GM23338 (cell line): Measurements from ENCODE around the gene MAN1B1. TPM values are rescaled to one million over a fixed set of nuclear protein-coding genes. Genes with fewer than 3 reads are reported as not detected.

Experiments
- ATAC-seq: fragments of 200-7000 bp; cut with Tn5 transposase; 3 replicates; pipeline ENCODE4 v1.9.1; 2020
- DNase-seq: peaks from one replicate; pipeline ENCODE4 v3.0.0-alpha.2; 2015; ENCODE audit warnings: low spot score
- H2AFZ ChIP-seq: fragments of 200-600 bp; sonication (generic); 2 replicates; pipeline ENCODE4 v1.8.0; 2016; ENCODE audit warnings: antibody characterized with exemption, mild to moderate bottlenecking, moderate library complexity
- H3F3A ChIP-seq: fragments of 200-600 bp; sonication (generic); replicated peaks from 2 replicates; pipeline ENCODE4 v1.8.0; 2017; ENCODE audit warnings: antibody characterized with exemption, mixed run types, low read depth
- H3K27ac ChIP-seq: fragments of 200-600 bp; sonication (generic); 2 replicates; pipeline ENCODE4 v1.6.1; 2016; ENCODE audit warnings: low read depth
- H3K27me3 ChIP-seq: fragments of 200-600 bp; sonication (generic); 2 replicates; pipeline ENCODE4 v1.8.0; 2016; ENCODE audit warnings: mild to moderate bottlenecking, mixed run types, moderate library complexity; ENCODE audit not compliant: insufficient read depth
- H3K36me3 ChIP-seq: fragments of 200-600 bp; sonication (generic); 2 replicates; pipeline ENCODE4 v1.8.0; 2016; ENCODE audit warnings: mild to moderate bottlenecking; ENCODE audit not compliant: insufficient read depth
- H3K4me1 ChIP-seq: fragments of 200-600 bp; sonication (generic); 2 replicates; pipeline ENCODE4 v1.8.0; 2016; ENCODE audit warnings: mild to moderate bottlenecking, moderate library complexity; ENCODE audit not compliant: insufficient read depth
- H3K4me2 ChIP-seq: fragments of 200-600 bp; sonication (generic); 2 replicates; pipeline ENCODE4 v1.7.1; 2017; ENCODE audit warnings: mixed run types
- H3K4me3 ChIP-seq: fragments of 200-600 bp; sonication (generic); 2 replicates; pipeline ENCODE4 v1.6.1; 2016; ENCODE audit warnings: mixed run types
- H3K79me2 ChIP-seq: fragments of 200-600 bp; sonication (generic); replicated peaks from 2 replicates; pipeline ENCODE4 v1.8.0; 2017; ENCODE audit warnings: mild to moderate bottlenecking; ENCODE audit not compliant: insufficient read depth
- H3K9me2 ChIP-seq: fragments of 200-600 bp; sonication (generic); 2 replicates; pipeline ENCODE4 v1.8.0; 2017; ENCODE audit not compliant: insufficient read depth
- H4K20me1 ChIP-seq: fragments of 200-600 bp; sonication (generic); replicated peaks from 2 replicates; pipeline ENCODE4 v1.8.0; 2017; ENCODE audit warnings: mild to moderate bottlenecking; ENCODE audit not compliant: insufficient read depth
- H3K27ac Mint-ChIP-seq: 2 replicates; pipeline ENCODE4 v1.8.0; 2020; ENCODE audit warnings: inconsistent platforms, mild to moderate bottlenecking, moderate library complexity, mixed read lengths
- H3K27me3 Mint-ChIP-seq: 3 replicates; pipeline ENCODE4 v1.8.0; 2022; ENCODE audit warnings: low read depth, mild to moderate bottlenecking, moderate library complexity, mixed read lengths, inconsistent platforms; ENCODE audit not compliant: insufficient read depth, poor library complexity
- H3K36me3 Mint-ChIP-seq: 3 replicates; pipeline ENCODE4 v1.8.0; 2021; ENCODE audit warnings: low read depth, mild to moderate bottlenecking, inconsistent platforms, moderate library complexity, mixed read lengths
- H3K4me1 Mint-ChIP-seq: 3 replicates; pipeline ENCODE4 v1.8.0; 2020; ENCODE audit warnings: mild to moderate bottlenecking, inconsistent platforms, mixed read lengths
- H3K4me3 Mint-ChIP-seq: 3 replicates; pipeline ENCODE4 v1.8.0; 2021; ENCODE audit warnings: moderate library complexity, mild to moderate bottlenecking, inconsistent platforms, mixed read lengths
- H3K9me3 Mint-ChIP-seq: 3 replicates; pipeline ENCODE4 v1.8.0; 2020; ENCODE audit warnings: moderate library complexity, mild to moderate bottlenecking, inconsistent platforms, mixed read lengths
- CREB1 ChIP-seq: fragments of 250-450 bp; sonication (Bioruptor Pico); IDR thresholded peaks from 2 replicates; pipeline ENCODE4 v1.5.0; 2020; ENCODE audit warnings: low read depth, mild to moderate bottlenecking, moderate library complexity
- EZH2 ChIP-seq: fragments of 200-600 bp; sonication (generic); IDR thresholded peaks from one replicate; pipeline ENCODE4 v1.8.0; 2017; ENCODE audit warnings: antibody characterized with exemption, mild to moderate bottlenecking, low read depth; ENCODE audit not compliant: unreplicated experiment
- JUNB ChIP-seq: IDR thresholded peaks from one replicate; pipeline ENCODE4 v1.6.1; 2016; ENCODE audit warnings: antibody characterized with exemption; ENCODE audit not compliant: unreplicated experiment
- NANOG ChIP-seq: IDR thresholded peaks from 2 replicates; pipeline ENCODE4 v1.6.1; 2016; ENCODE audit warnings: antibody characterized with exemption, borderline replicate concordance
- STAT1 ChIP-seq: IDR thresholded peaks from one replicate; pipeline ENCODE4 v1.6.1; 2016; ENCODE audit warnings: antibody characterized with exemption; ENCODE audit not compliant: unreplicated experiment
- polyA plus RNA-seq: library from polyadenylated mRNA; unstranded; fragments of >200 nt; fragmentation: Nextera tagmentation; extraction: Ambion mirVana; gene quantifications from 2 replicates; pipeline ENCODE4 v1.2.1, GENCODE V29; 2016
- total RNA-seq: library from RNA; depleted of rRNA; stranded (reverse); fragments of >200 nt; shearing (Covaris generic); gene quantifications from 2 replicates; pipeline ENCODE4 v1.2.3, GENCODE V29; 2014
- TF ChIP-seq, protein P1 (sequence below), 2 experiments: fragments of 200-600 bp in 1 of 2; sonication (generic) in 1 of 2; conservative IDR thresholded peaks; 2 replicates each; pipeline versions ENCODE4 v1.5.1 to v1.6.1; 2016 to 2017; ENCODE audit warnings: antibody characterized with exemption in 2 of 2, low read depth in 2 of 2, mild to moderate bottlenecking in 2 of 2, moderate library complexity in 1 of 2
- TF ChIP-seq, protein P2 (sequence below): IDR thresholded peaks from 2 replicates; pipeline ENCODE4 v1.6.1; 2016; ENCODE audit warnings: antibody characterized with exemption
- TF ChIP-seq, protein P3 (sequence below): fragments of 250-450 bp; sonication (Bioruptor Pico); IDR thresholded peaks from 2 replicates; pipeline ENCODE4 v1.5.0; 2020; ENCODE audit warnings: mild to moderate bottlenecking, moderate library complexity

The MAN1B1 gene
- total and polyA plus RNA-seq, 2 experiments from 2014 or later = 15.7 to 39.9 TPM

DNA sequence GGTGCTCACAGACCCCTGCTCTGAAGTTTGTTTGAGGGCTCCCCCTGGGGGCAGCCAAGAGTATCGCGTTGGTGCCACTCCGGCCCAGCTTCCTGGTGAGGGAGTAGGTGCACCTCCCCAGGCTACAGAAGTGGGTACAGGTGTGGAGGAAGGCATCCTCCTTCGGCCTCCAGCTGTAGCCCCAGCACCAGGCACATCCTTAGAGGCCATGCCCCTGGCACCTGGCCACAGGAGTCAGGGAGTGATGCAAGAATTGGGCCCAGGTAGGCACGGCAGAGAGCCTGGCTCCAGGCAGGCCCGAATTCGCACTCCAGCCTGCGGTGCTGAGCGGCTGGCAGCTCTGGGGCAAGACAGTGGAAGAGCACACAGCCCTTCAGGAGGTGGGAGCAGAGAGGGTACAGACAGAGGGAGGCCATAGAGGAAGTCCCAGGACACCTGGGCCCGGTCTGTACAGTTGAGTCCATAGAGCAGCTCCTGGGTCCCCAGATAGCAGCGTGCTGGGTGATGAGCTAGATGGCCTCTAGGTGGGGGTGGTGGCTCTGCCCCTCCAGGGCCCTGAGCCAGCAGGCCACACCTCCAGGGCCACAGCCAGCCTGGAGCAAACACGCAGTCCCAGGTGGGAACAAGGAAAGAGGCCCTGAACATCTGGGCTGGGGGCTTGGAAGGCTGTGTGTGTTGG lies 18.8 kb upstream of the MAN1B1 start:
- Mint-ChIP-seq H3K27me3 (peaks cover 8% of the 10 kb centered on the region), H3K9me3 (no peaks in the 10 kb centered on the region; the same call in 2 of the 3 replicates), H3K4me3 (peak overlapping the region; percentile 53), H3K36me3 (no peaks in the 10 kb centered on the region; the same call in 1 of the 3 replicates), H3K4me1 (peaks cover 19% of the 10 kb centered on the region), H3K27ac (0 out of 2 replicates have a peak overlapping the region, but pooled peaks have one; percentile 43)
- H3K4me3 ChIP-seq = peak overlapping the region; percentile 71; the same call in 1 of the 2 replicates
- H3F3A ChIP-seq = peaks cover 13% of the 10 kb centered on the region; the same call in 1 of the 2 replicates
- DNase-seq = peak; percentile 90
- peaks cover 11% of the 10 kb centered on the region; the same call in 1 of the 2 replicates for H4K20me1 ChIP-seq
- peaks cover 18% of the 10 kb centered on the region; the same call in 1 of the 2 replicates for H3K4me1 ChIP-seq
- ATAC-seq = peak; percentile 64
- H2AFZ ChIP-seq = no peak overlapping the region
- H3K27ac ChIP-seq = no peak overlapping the region
- H3K27me3 ChIP-seq = 0 out of 2 replicates have a peak, but pooled peaks cover 8% of the 10 kb centered on the region
- peak overlapping the region; percentile 85; the same call in 1 of the 2 replicates for H3K4me2 ChIP-seq
- no peaks in the 10 kb centered on the region; the same call in 1 of the 2 replicates for H3K36me3 ChIP-seq
- TF ChIP-seq, protein P1, sequence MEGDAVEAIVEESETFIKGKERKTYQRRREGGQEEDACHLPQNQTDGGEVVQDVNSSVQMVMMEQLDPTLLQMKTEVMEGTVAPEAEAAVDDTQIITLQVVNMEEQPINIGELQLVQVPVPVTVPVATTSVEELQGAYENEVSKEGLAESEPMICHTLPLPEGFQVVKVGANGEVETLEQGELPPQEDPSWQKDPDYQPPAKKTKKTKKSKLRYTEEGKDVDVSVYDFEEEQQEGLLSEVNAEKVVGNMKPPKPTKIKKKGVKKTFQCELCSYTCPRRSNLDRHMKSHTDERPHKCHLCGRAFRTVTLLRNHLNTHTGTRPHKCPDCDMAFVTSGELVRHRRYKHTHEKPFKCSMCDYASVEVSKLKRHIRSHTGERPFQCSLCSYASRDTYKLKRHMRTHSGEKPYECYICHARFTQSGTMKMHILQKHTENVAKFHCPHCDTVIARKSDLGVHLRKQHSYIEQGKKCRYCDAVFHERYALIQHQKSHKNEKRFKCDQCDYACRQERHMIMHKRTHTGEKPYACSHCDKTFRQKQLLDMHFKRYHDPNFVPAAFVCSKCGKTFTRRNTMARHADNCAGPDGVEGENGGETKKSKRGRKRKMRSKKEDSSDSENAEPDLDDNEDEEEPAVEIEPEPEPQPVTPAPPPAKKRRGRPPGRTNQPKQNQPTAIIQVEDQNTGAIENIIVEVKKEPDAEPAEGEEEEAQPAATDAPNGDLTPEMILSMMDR (conservative IDR thresholded peaks at IDR 0.05; ENCODE audit: low read depth in 2 of 2) = peak; percentile 66 to 79
- TF ChIP-seq, protein P2, sequence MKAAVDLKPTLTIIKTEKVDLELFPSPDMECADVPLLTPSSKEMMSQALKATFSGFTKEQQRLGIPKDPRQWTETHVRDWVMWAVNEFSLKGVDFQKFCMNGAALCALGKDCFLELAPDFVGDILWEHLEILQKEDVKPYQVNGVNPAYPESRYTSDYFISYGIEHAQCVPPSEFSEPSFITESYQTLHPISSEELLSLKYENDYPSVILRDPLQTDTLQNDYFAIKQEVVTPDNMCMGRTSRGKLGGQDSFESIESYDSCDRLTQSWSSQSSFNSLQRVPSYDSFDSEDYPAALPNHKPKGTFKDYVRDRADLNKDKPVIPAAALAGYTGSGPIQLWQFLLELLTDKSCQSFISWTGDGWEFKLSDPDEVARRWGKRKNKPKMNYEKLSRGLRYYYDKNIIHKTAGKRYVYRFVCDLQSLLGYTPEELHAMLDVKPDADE = no peak
- TF ChIP-seq JUNB = no peak
- TF ChIP-seq NANOG = no peak
- 0 out of 2 replicates have a peak, but pooled peaks have one; percentile 22 for TF ChIP-seq CREB1
- no peaks in the 10 kb centered on the region for H3K9me2 ChIP-seq
- H3K79me2 ChIP-seq = peaks cover 10% of the 10 kb centered on the region; the same call in 1 of the 2 replicates

DNA sequence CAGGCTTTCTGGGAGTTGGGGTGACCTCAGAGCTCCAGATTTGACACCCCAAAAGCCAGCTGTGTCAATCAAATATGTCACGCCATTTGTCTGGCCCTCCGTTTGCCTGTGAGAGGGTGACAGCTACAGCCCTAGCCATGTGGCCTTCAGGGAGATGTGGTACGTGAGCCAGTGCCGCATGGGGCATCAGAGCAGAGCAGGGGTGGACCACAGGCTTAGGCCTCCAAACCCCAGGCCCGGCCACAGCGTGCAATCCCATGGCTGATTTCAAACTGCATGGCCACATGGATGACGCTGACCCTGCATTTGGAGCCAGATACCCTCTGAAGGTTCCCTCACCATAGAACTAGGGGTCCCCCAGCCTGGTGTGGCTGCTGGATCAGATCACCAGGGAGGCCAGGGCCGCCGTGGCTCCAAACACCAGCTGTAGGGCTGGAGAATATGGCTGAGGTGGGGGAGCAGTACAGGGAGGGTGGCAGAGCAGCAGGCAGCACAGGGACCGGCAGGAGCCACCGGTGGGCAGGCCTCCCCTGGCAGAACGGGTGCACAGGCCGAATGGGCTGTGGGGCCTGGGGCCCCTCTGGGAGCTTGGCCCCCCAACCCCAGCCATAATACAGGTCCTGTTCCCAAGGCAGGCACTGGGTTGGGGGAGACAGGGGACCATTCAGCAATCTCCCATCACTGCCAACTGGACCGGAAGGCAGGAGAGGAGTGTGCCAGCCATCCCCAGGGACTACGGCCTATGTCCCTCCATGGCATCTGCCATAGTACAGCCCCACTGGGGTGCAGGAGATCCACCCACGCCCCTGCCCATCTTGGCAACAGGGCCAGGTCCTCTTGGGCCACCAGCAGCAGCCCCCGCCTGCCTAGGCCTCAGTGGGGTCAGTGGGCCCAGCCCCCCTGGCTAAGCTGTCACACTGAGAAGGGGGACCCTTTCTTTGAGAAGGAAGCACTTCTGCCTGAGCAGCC lies 18.0 kb upstream of the MAN1B1 start:
- no peak for ATAC-seq
- Histone ChIP-seq H3K36me3 (no peaks in the 10 kb centered on the region; the same call in 1 of the 2 replicates), H2AFZ (no peak overlapping the region), H3K4me2 (peak overlapping the region; percentile 85), H3K27me3 (0 out of 2 replicates have a peak, but pooled peaks cover 8% of the 10 kb centered on the region), H3K79me2 (peaks cover 10% of the 10 kb centered on the region; the same call in 1 of the 2 replicates), H3K9me2 (no peaks in the 10 kb centered on the region), H4K20me1 (peaks cover 11% of the 10 kb centered on the region; the same call in 1 of the 2 replicates), H3K27ac (no peak overlapping the region), H3F3A (peaks cover 15% of the 10 kb centered on the region; the same call in 1 of the 2 replicates), H3K4me1 (peaks cover 18% of the 10 kb centered on the region; the same call in 1 of the 2 replicates), H3K4me3 (peak overlapping the region; percentile 71)
- Mint-ChIP-seq H3K27ac (no peak overlapping the region), H3K27me3 (peaks cover 10% of the 10 kb centered on the region), H3K9me3 (no peaks in the 10 kb centered on the region; the same call in 2 of the 3 replicates), H3K4me1 (peaks cover 19% of the 10 kb centered on the region), H3K36me3 (no peaks in the 10 kb centered on the region; the same call in 1 of the 3 replicates), H3K4me3 (peak overlapping the region; percentile 66)
- no peak for DNase-seq
- no peak for TF ChIP-seq EZH2
- no peak for TF ChIP-seq STAT1
- no peak for TF ChIP-seq CREB1
- TF ChIP-seq JUNB = no peak
- TF ChIP-seq, protein P3, sequence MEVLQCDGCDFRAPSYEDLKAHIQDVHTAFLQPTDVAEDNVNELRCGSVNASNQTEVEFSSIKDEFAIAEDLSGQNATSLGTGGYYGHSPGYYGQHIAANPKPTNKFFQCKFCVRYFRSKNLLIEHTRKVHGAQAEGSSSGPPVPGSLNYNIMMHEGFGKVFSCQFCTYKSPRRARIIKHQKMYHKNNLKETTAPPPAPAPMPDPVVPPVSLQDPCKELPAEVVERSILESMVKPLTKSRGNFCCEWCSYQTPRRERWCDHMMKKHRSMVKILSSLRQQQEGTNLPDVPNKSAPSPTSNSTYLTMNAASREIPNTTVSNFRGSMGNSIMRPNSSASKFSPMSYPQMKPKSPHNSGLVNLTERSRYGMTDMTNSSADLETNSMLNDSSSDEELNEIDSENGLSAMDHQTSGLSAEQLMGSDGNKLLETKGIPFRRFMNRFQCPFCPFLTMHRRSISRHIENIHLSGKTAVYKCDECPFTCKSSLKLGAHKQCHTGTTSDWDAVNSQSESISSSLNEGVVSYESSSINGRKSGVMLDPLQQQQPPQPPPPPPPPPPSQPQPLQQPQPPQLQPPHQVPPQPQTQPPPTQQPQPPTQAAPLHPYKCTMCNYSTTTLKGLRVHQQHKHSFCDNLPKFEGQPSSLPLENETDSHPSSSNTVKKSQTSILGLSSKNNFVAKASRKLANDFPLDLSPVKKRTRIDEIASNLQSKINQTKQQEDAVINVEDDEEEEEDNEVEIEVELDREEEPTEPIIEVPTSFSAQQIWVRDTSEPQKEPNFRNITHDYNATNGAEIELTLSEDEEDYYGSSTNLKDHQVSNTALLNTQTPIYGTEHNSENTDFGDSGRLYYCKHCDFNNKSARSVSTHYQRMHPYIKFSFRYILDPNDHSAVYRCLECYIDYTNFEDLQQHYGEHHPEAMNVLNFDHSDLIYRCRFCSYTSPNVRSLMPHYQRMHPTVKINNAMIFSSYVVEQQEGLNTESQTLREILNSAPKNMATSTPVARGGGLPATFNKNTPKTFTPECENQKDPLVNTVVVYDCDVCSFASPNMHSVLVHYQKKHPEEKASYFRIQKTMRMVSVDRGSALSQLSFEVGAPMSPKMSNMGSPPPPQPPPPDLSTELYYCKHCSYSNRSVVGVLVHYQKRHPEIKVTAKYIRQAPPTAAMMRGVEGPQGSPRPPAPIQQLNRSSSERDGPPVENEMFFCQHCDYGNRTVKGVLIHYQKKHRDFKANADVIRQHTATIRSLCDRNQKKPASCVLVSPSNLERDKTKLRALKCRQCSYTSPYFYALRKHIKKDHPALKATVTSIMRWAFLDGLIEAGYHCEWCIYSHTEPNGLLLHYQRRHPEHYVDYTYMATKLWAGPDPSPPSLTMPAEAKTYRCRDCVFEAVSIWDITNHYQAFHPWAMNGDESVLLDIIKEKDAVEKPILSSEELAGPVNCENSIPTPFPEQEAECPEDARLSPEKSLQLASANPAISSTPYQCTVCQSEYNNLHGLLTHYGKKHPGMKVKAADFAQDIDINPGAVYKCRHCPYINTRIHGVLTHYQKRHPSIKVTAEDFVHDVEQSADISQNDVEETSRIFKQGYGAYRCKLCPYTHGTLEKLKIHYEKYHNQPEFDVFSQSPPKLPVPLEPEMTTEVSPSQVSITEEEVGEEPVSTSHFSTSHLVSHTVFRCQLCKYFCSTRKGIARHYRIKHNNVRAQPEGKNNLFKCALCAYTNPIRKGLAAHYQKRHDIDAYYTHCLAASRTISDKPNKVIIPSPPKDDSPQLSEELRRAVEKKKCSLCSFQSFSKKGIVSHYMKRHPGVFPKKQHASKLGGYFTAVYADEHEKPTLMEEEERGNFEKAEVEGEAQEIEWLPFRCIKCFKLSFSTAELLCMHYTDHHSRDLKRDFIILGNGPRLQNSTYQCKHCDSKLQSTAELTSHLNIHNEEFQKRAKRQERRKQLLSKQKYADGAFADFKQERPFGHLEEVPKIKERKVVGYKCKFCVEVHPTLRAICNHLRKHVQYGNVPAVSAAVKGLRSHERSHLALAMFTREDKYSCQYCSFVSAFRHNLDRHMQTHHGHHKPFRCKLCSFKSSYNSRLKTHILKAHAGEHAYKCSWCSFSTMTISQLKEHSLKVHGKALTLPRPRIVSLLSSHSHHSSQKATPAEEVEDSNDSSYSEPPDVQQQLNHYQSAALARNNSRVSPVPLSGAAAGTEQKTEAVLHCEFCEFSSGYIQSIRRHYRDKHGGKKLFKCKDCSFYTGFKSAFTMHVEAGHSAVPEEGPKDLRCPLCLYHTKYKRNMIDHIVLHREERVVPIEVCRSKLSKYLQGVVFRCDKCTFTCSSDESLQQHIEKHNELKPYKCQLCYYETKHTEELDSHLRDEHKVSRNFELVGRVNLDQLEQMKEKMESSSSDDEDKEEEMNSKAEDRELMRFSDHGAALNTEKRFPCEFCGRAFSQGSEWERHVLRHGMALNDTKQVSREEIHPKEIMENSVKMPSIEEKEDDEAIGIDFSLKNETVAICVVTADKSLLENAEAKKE (CRISPR knock-in tag) = no peak
